Epithelial cell of esophagus (primary cell): Measurements from ENCODE around the gene PLB1.
A peak's percentile ranks its signal among the peaks of the same experiment; 100 is the strongest.

ENCODE experiments used
- DNase-seq: peaks from one replicate; pipeline ENCODE4 v3.0.0; 2010; ENCODE audit warnings: low read depth
- H3K4me3 ChIP-seq: 2 replicates; pipeline ENCODE4 v1.5.1; 2011; ENCODE audit warnings: mild to moderate bottlenecking, low read length, control low read depth
- TF ChIP-seq, protein P1 (sequence below): IDR thresholded peaks from 2 replicates; pipeline ENCODE4 v1.5.1; 2011; ENCODE audit warnings: low read depth, mild to moderate bottlenecking, low read length, control low read depth, inconsistent platforms; ENCODE audit not compliant: insufficient read depth; ENCODE audit errors: missing control alignments

PLB1 gene

DNA sequence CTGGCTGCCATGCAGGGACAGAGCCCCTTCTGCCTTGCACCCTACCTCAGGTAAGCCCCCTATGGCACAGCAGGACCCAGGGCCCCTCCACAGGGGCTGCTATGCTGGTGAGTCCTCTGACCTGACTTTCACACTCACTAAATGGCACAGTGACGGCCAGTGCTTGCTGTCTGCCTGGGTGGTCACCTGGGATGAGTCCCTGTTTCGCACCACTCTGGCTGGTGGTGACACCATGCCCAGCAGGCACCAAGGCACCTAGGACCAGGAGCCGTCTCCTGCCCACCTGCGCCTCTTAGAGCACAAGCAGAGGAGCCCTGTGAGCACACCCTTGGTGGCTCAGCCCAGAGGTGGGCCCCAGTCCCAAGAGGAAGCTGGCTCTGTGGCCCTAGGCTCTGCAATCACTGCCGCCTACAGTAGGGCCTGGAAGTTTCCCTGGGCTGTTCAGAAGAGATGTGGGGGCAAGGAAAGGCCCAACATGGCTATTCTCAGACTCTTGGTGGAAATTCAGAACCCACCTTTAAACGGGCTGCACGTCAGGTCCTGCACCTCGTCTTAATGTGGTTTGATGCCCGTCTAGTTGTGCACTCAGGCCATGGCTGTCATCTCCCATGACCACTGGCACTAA, 96.0 kb downstream of the PLB1 start:
- TF ChIP-seq, protein P1, sequence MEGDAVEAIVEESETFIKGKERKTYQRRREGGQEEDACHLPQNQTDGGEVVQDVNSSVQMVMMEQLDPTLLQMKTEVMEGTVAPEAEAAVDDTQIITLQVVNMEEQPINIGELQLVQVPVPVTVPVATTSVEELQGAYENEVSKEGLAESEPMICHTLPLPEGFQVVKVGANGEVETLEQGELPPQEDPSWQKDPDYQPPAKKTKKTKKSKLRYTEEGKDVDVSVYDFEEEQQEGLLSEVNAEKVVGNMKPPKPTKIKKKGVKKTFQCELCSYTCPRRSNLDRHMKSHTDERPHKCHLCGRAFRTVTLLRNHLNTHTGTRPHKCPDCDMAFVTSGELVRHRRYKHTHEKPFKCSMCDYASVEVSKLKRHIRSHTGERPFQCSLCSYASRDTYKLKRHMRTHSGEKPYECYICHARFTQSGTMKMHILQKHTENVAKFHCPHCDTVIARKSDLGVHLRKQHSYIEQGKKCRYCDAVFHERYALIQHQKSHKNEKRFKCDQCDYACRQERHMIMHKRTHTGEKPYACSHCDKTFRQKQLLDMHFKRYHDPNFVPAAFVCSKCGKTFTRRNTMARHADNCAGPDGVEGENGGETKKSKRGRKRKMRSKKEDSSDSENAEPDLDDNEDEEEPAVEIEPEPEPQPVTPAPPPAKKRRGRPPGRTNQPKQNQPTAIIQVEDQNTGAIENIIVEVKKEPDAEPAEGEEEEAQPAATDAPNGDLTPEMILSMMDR, result no peak
- H3K4me3 ChIP-seq, result no peak overlapping the region
- DNase-seq, result no peak

DNA sequence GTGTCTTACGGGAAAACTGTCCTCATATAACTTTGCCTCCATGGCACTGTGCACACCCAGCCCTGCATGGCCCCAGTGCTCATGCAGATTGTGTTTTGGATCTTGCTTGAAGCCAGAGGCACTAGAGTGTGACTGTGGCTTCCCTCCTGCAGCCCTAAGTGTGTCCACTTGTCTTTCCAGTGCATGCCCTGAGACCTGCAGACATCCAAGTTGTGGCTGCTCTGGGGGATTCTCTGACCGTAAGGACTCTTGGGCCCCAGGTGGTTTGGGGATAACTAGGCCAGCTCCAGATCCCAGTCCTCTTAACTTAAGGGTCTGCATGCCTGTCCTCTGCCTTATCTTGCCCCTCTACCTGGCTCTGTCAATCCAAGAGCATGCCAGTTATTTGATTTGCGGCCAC, 96.6 kb downstream of the PLB1 start:
- TF ChIP-seq, protein P1, result no peak
- H3K4me3 ChIP-seq, result no peak overlapping the region
- DNase-seq, result no peak

DNA sequence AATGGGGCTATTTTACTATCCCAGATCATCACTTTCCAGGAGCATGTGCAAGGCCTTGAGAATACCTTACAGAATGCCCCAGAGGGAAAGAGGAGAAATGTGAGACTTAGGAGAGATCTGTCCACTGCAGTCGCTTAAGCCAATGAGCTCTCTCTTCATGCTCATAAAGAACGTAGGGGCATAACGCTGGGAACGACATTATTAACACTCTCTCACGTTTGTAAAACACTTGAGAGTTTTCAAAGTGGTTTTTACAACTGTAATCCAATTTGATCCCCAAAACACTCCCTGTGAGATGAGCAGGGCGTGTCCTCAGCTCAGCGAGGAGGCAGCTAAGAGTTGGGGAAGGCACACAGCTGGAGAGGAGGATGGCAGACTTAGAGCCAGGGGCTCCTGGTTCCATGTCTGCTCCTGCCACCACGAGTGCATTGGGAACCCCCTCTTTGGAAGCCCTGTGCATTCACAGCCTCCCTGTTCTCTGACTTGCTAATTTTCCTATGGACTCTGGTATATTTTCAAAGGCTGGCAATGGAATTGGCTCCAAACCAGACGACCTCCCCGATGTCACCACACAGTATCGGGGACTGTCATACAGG, 97.4 kb downstream of the PLB1 start:
- no peak for DNase-seq
- TF ChIP-seq, protein P1, result no peak
- H3K4me3 ChIP-seq, result no peak overlapping the region

DNA sequence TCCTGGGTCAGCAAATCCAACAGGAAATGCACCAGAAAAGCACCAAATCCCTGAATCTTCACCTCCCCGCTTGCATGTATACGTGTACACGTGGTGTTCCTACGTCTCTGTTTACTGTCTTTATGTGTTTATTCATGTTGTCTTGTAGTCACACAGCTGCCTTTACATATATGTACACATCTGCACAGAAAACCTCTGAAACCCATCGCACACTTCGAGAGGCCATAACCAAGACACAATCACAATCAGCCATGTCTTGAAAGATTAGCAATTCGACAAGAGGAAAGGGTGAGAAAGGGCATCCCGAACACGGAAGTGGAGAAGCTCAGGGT, 98.1 kb downstream of the PLB1 start:
- no peak overlapping the region for H3K4me3 ChIP-seq
- TF ChIP-seq, protein P1, result no peak
- DNase-seq, result no peak

GRCh38 chr2:28594332-28595108, 98.7 kb downstream of the PLB1 start:
- peak; percentile 96 for DNase-seq
- H3K4me3 ChIP-seq, result peak overlapping the region; percentile 4
- TF ChIP-seq, protein P1, result peak; percentile 86

- TF ChIP-seq, protein P1, result no peak
- no peak overlapping the region for H3K4me3 ChIP-seq
- DNase-seq, result no peak
These were observed 99.5 kb downstream of the PLB1 start for GRCh38 chr2:28595323-28595722.
